ACC112 (cell line): ENCODE results near the gene UMAD1.

ENCODE experiments used
- H2AFZ ChIP-seq: fragments of 200-600 bp; sonication (generic); one replicate; pipeline ENCODE4 v1.6.0; 2017; ENCODE audit warnings: antibody characterized with exemption, low read length; ENCODE audit not compliant: unreplicated experiment
- H3K27ac ChIP-seq: fragments of 200-600 bp; sonication (generic); 2 replicates; pipeline ENCODE4 v1.5.1; 2014; ENCODE audit warnings: low read depth, mild to moderate bottlenecking, antibody characterized with exemption, low read length, moderate library complexity
- H3K27me3 ChIP-seq: fragments of 200-600 bp; sonication (generic); 2 replicates; pipeline ENCODE4 v1.6.1; 2014; ENCODE audit warnings: mild to moderate bottlenecking, antibody characterized with exemption, low read length, moderate library complexity, mixed read lengths; ENCODE audit not compliant: insufficient read depth
- H3K36me3 ChIP-seq: fragments of 200-600 bp; sonication (generic); 2 replicates; pipeline ENCODE4 v1.6.1; 2016; ENCODE audit warnings: mild to moderate bottlenecking, antibody characterized with exemption, low read length, moderate library complexity, mixed read lengths; ENCODE audit not compliant: insufficient read depth
- H3K4me1 ChIP-seq: fragments of 200-600 bp; sonication (generic); one replicate; pipeline ENCODE4 v1.6.1; 2016; ENCODE audit warnings: low read length, mixed read lengths; ENCODE audit not compliant: insufficient read depth, unreplicated experiment, control insufficient read depth
- H3K4me3 ChIP-seq: fragments of 200-600 bp; sonication (generic); 2 replicates; pipeline ENCODE4 v1.5.1; 2014; ENCODE audit warnings: mild to moderate bottlenecking, low read depth, low read length
- H3K79me2 ChIP-seq: fragments of 200-600 bp; sonication (generic); one replicate; pipeline ENCODE4 v1.6.0; 2016; ENCODE audit warnings: low read length; ENCODE audit not compliant: control insufficient read depth, unreplicated experiment, insufficient read depth

Gene UMAD1

DNA sequence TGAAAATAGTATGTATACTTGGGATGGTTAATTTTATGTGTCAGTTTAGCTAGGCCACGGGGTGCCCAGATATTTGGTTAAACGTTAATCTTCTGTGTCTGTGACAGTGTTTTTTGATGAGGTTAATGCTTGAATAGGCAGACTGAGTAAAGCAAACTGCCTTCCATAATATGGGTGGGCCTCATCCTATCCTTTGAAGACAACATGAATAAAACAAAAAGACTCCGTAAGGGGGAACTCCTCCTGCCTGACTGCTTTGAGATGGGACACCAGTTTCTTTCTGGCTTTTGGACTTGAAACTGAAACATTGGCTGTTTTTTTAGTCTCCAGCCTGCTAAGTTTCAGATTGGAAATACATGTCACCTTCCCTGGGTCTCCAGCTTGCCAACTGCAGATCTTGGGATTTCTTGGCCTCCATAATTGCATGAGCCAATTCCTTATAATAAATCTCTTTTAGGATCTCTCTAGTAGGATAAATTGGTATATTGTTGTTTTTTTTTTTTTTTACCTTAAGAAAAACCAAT is 268.1 kb downstream of the UMAD1 start:
- Histone ChIP-seq H3K27ac (no peak overlapping the region), H3K4me1 (no peaks in the 10 kb centered on the region), H3K79me2 (no peaks in the 10 kb centered on the region), H3K4me3 (no peak overlapping the region), H3K36me3 (no peaks in the 10 kb centered on the region), H3K27me3 (no peaks in the 10 kb centered on the region), H2AFZ (no peak overlapping the region)

DNA sequence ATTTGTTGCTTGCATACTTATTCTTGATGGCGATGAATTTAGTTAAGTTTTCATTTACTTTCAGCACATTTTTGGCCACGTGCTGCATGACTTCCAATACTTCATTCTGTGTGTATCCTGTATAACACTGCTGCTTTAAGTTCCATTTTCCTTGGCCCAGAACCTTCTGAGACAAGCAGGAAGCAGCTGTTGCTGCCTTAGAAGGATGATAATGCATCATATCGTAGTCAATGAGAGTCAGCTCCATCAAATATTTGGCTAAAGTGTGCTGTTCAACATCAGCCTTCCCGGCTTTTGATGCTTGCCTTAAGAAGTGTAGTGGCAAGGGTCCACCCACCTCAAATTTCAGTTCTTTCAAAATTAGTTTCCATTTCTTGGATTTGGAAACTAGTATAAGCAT is 268.8 kb downstream of the UMAD1 start:
- Histone ChIP-seq H3K79me2 (no peaks in the 10 kb centered on the region), H3K4me1 (no peaks in the 10 kb centered on the region)

GRCh38 chr7:7911369-7912123 is 271.0 kb downstream of the UMAD1 start:
- Histone ChIP-seq H3K27ac (no peak overlapping the region), H3K79me2 (no peaks in the 10 kb centered on the region), H3K27me3 (no peaks in the 10 kb centered on the region), H2AFZ (no peak overlapping the region), H3K36me3 (no peaks in the 10 kb centered on the region), H3K4me3 (no peak overlapping the region), H3K4me1 (no peaks in the 10 kb centered on the region)

More for the DNA sequence above, 268.8 kb downstream of the UMAD1 start:
- no peak overlapping the region for H3K27ac ChIP-seq
- H3K4me3 ChIP-seq: no peak overlapping the region
- no peaks in the 10 kb centered on the region for H3K36me3 ChIP-seq
- no peaks in the 10 kb centered on the region for H3K27me3 ChIP-seq
- no peak overlapping the region for H2AFZ ChIP-seq

DNA sequence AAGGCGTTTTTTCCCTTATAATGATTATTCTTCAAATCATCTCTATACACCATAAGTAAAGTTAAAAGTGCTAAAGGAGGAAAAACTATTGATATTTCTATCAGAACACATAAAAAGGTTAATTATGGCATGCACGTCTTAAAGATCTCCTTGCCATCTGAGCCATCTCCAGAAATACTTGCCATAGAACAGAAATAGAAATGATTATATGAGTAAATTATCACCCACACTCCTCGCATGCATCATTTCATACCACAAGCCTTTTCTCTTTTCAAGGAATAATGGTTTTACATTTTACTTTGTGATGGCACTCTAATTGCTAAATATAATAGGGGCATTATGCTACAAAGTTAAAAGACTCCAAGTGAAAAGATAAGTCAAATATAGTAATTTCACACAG is 272.4 kb downstream of the UMAD1 start:
- no peaks in the 10 kb centered on the region for H3K36me3 ChIP-seq
- H3K4me1 ChIP-seq: no peaks in the 10 kb centered on the region
- H3K27ac ChIP-seq: no peak overlapping the region
- no peaks in the 10 kb centered on the region for H3K79me2 ChIP-seq
- H2AFZ ChIP-seq: no peak overlapping the region
- no peaks in the 10 kb centered on the region for H3K27me3 ChIP-seq
- no peak overlapping the region for H3K4me3 ChIP-seq

DNA sequence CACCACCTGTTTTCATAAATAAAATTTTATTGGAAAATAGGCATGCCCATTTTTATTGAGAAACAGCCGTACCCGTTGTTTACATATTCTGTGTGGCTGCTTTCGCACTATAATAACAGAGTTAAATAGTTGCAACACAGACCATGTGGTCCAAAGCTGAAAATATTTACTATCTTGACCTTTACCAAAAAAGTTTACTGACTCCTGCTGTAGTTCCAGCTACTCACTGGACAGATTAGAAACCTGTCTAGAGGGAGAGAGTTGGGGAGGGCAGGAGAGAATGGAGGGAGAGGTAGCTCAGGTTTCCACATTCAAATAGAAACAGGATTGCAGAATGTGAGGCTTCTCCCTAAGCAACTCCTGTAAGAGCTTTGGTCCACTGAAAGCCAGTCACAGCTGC is 273.0 kb downstream of the UMAD1 start:
- no peaks in the 10 kb centered on the region for H3K79me2 ChIP-seq
- no peak overlapping the region for H3K4me3 ChIP-seq
- H3K36me3 ChIP-seq: no peaks in the 10 kb centered on the region
- no peak overlapping the region for H3K27ac ChIP-seq
- no peak overlapping the region for H2AFZ ChIP-seq
- H3K27me3 ChIP-seq: no peaks in the 10 kb centered on the region
- H3K4me1 ChIP-seq: no peaks in the 10 kb centered on the region

GRCh38 chr7:7914547-7914946 is 274.0 kb downstream of the UMAD1 start:
- Histone ChIP-seq H3K4me1 (no peaks in the 10 kb centered on the region), H3K36me3 (no peaks in the 10 kb centered on the region), H3K79me2 (no peaks in the 10 kb centered on the region), H2AFZ (no peak overlapping the region), H3K4me3 (no peak overlapping the region), H3K27me3 (no peaks in the 10 kb centered on the region), H3K27ac (no peak overlapping the region)

DNA sequence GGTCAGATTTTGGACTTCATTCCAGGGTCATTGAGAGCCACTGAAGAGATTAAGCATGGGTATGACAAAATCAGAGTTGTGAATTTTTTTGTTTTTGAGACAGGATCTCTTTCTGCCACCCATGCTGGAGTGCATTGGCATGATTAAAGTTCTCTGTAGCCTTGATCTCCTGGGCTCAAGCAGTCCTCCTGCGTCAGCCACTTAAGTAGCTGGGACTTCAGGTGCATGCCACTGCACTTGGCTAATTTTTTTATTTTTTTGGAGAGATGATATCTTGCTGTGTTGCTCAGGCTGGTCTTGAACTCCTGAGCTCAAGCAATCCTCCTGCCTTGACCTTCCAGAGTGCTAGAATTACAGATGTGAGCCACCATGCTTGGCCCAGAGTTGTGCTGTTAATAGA is 275.5 kb downstream of the UMAD1 start:
- H3K4me3 ChIP-seq: no peak overlapping the region
- no peak overlapping the region for H2AFZ ChIP-seq
- no peaks in the 10 kb centered on the region for H3K27me3 ChIP-seq
- no peaks in the 10 kb centered on the region for H3K36me3 ChIP-seq
- H3K27ac ChIP-seq: no peak overlapping the region
- H3K79me2 ChIP-seq: no peaks in the 10 kb centered on the region
- H3K4me1 ChIP-seq: no peaks in the 10 kb centered on the region

DNA sequence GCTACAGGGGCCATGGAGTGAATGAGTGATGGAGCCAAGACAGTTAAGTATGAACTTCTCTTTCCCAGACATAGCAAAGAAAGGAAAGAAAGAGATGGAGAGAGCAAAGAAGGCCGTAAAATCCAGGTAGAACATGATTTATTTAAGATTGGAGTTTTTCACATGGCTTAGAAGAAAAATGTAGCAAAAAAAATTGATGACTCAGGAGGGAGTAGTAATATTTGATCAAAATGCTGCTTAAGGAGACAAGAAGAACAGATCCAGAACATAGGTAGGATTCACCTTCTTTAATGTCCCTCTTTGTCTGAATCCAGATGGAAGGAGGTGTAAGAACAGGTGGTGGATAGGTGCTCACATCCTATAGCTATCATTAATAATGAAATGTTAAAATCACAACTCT is 277.0 kb downstream of the UMAD1 start:
- Histone ChIP-seq H3K27me3 (no peaks in the 10 kb centered on the region), H3K4me3 (no peak overlapping the region), H3K36me3 (no peaks in the 10 kb centered on the region), H3K79me2 (no peaks in the 10 kb centered on the region), H3K4me1 (no peaks in the 10 kb centered on the region), H3K27ac (no peak overlapping the region), H2AFZ (no peak overlapping the region)

GRCh38 chr7:7918736-7919448 is 278.3 kb downstream of the UMAD1 start:
- Histone ChIP-seq H2AFZ (no peak overlapping the region), H3K4me1 (no peaks in the 10 kb centered on the region), H3K36me3 (no peaks in the 10 kb centered on the region), H3K27ac (no peak overlapping the region), H3K79me2 (no peaks in the 10 kb centered on the region), H3K27me3 (no peaks in the 10 kb centered on the region), H3K4me3 (no peak overlapping the region)

- Histone ChIP-seq H3K36me3 (no peaks in the 10 kb centered on the region), H3K4me1 (no peaks in the 10 kb centered on the region), H3K4me3 (no peak overlapping the region), H3K27me3 (no peaks in the 10 kb centered on the region), H2AFZ (no peak overlapping the region), H3K27ac (no peak overlapping the region), H3K79me2 (no peaks in the 10 kb centered on the region)
Measured at GRCh38 chr7:7919449-7919945, 278.9 kb downstream of the UMAD1 start.

DNA sequence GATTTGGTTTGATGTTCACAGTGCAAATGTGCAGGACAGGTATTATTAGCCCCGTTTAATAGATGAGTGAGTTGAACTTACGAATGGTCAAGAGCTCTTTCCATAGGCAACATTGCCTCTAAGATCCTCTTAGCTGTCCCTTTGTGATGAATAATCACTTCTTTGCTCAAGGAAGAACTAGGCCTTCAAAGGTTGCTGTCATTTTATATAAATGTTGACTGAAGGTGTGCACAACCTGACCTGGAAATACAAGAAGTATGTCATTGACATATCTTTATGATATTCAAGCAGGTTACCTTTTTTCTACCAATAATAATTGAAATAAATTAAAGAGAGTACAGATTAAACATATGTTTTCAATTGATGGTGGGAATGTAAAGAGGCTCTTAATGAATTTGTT is 279.5 kb downstream of the UMAD1 start:
- Histone ChIP-seq H3K36me3 (no peaks in the 10 kb centered on the region), H3K4me1 (no peaks in the 10 kb centered on the region), H3K27ac (no peak overlapping the region), H3K4me3 (no peak overlapping the region), H3K79me2 (no peaks in the 10 kb centered on the region), H2AFZ (no peak overlapping the region), H3K27me3 (no peaks in the 10 kb centered on the region)
